NCI-H1694 treated with DMSO at 0.1 percent for 48 hours (cell line): Measurements from ENCODE around the gene ANKK1.

Experiments
- DNase-seq: peaks from one replicate; lab custom pipeline; 2025; lab: John Stamatoyannopoulos, UW

The ANKK1 gene

DNA sequence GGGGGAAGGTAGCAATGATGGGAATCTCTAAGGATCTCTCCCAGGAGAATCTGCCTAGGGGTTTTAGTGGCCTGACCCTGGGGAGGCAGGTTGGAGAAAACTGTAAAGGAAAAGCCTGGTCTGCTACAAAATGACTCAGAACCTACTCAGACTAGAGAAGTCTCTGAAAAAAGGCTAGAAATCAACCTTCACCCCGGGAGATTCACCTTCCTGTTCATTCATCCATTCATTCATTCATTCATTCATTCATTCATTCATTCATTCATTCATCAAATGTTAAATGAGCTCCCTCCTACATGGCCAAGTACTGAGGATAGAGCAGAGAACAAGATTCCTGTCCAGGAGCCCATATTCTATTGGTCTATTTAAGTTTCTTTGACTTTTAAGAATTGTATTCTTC is 8.9 kb upstream of the ANKK1 start:
- no peak for DNase-seq

DNA sequence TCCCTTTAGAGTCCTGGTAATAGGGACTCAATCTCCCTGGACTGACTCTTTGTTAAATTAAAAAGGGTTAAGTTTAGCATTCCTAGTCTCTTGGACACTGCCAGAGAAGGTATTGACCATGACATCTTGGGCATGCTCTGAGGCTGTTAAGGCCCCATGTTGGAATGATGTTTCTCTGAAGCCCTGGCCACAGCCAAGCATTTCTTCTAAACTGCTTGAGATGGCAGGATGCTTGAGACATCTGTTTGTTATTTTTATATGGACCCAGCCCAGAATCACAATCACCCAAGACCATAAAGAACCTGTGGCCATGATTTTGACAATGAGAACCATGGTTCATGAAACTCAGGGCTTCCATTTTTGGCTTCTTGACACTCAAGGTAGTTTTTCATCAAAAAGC is 5.5 kb upstream of the ANKK1 start:
- DNase-seq, result no peak

DNA sequence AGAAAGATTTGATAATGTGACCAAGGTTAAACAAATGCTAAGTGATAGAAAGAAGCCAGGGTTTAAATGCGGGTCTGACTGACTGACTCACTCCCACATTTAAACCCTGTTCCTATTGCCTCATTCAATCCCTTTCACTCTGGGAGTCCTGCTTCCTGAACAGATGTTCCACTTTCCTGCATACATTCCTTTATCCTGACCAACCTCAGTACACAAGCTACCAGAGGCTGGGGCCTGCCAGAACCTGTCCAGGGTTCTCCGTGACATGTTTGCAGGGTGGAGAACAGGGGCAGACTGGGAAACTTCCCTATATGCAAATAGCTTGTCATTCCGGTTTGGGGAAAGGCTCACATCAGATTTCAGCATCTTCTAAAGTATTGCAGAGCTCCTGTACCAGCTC is 3.0 kb upstream of the ANKK1 start:
- DNase-seq, result peak; percentile 26

DNA sequence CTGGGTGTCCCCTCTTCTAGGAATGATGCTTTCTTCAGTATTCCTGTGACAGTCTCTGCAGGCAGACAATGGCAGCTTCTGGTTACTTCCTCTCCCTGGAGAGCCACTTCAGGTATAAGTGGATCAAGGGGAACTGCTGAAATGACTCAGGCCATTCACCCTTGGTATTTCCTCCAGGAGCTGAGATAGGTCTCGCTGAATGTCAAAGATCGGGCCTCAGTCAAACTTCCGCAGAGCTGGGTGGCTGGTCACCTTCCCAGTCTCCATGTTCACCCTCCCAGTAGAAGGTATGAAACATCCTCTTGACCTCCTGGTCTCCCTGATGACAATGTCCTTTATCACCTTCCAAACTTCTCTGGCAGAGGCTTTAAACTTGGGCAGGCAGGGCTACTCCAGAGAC is 1.8 kb upstream of the ANKK1 start:
- no peak for DNase-seq

DNA sequence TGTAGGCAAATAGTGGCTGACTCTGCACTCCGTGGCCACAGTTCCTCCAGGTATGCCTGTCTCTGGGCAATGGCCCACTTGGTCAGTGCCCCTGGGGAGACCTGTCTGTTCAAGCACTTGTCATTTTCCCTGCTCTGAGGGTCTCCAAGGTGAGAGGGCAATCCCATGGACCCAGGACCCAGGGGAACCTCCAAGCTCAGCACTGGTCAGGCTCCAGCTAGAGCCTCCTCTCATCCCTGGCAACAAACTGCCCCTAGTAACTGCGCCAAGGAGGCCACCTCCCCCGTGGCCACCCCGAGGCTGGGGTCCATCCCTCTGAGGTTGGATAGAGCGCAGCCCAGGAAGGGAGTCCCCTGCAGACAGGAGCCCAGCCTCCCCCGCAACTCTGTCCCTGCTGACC is 713 bp upstream of the ANKK1 start:
- no peak for DNase-seq

DNA sequence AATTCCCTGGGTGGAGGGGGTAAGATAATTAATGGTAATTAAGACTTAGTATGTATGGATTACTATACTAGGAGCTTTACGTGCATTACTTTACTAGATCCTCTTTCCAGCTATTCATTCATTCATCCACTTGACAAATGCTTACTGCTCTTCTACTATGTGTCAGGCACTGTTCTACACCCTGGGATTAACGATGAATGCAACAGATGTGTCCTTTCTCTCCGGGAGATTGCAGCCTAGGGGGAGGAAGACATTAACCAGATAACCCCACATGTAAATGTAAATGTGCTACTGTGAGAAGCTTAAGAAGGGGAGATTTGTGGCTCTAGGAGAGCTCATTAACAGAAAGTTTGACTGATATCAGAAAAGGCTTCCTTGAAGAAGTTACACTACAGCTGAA is 1.7 kb downstream of the ANKK1 start:
- DNase-seq, result no peak

DNA sequence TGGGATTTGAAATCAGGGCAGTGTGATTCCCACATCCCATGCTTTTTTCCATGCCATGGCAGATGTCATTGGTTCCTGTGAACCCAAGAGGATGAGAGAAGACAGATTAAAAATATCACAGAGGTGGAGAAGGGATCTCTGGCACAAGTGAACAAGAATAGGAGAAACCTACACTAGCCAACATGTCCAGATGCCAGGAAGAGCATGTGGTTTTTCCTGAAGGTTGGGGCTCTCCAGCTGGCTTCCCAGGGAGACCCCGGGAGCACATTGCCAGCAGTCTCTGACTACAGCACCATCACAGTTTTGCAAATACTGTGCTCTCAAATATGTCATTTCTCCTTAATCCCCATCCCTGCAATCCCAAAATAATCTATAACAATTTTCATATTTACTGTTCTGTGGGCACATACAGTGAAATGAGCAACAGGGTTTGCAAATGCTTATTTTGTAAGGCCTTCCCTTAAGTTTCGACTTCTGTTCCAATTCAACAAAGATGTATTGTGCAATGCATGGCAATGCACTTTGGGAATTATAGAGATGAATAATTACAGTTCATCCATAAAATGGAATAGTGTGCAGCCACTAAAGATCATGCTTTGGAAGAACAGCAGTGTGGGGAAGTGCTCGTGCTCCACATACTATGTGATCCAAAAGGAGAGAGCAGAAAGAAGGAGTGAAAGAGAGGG is 4.8 kb downstream of the ANKK1 start:
- peak; percentile 4 for DNase-seq

DNA sequence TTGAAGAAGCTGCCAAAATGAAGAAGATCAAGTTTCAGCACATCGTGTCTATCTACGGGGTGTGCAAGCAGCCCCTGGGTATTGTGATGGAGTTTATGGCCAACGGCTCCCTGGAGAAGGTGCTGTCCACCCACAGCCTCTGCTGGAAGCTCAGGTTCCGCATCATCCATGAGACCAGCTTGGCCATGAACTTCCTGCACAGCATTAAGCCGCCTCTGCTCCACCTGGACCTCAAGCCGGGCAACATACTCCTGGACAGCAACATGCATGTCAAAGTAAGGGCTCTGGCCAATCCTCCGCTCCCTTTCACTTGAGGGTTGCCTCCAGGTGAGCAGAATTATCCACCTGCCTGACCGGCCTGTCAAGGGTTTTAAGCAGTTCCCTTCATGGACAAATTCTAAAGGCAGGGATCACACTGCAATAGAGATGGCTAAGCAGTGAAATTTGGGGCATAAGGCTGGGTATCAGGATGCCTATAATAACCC is 6.0 kb downstream of the ANKK1 start:
- no peak for DNase-seq

DNA sequence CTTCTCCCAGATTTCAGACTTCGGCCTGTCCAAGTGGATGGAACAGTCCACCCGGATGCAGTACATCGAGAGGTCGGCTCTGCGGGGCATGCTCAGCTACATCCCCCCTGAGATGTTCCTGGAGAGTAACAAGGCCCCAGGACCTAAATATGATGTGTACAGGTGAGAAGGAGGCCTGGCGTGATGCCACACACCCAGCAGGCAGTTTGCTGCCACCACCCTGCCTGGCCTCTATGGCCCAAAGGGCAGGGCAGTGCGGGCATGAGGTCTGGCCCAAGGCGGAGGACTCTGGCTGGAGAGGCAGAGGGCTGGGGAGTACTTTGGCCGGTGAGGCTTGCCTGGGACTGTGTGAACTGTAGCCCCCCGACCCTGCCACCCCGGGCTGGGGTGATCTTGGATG is 7.3 kb downstream of the ANKK1 start:
- no peak for DNase-seq

DNA sequence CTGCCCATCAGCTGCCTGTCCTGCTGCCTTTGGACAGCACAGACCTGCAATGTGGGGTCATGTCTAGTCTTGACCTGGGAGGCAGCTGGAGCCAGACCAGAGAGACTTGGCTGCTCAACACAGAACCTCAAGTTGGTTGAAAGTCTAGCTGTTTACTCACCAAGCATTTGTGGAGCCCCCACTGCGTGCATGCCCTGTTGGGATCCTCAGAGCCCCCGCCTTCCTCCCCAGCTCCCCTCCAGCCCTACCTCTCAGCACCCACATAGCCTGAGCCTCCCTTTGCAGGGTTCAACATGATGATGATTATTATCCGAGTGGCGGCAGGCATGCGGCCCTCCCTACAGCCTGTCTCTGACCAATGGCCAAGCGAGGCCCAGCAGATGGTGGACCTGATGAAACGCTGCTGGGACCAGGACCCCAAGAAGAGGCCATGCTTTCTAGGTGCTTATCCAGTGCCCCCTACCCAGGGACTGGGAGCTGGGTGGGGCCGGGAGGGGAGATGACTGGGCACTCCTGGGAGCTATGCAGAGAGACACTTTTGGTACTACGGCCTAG is 8.3 kb downstream of the ANKK1 start:
- no peak for DNase-seq

DNA sequence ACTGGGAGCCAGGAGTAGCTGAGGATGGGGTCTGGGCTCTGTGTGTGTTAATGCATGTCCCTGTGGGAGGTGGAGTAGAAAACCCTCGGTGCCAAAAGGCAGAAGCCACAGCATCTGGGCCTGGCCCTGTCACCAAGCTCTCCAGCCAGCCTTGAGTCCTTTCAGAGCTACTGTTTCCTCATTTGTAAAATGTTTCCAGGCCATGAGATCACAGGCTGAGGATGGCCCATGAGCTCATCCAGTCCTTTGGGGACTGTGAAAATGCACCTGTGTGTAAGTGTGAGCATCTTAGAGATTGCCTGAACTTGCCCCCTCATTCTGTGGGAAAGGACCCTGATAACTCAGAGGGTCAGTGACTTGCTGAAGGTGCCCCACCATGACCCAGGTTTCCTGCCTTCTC is 9.1 kb downstream of the ANKK1 start:
- no peak for DNase-seq

DNA sequence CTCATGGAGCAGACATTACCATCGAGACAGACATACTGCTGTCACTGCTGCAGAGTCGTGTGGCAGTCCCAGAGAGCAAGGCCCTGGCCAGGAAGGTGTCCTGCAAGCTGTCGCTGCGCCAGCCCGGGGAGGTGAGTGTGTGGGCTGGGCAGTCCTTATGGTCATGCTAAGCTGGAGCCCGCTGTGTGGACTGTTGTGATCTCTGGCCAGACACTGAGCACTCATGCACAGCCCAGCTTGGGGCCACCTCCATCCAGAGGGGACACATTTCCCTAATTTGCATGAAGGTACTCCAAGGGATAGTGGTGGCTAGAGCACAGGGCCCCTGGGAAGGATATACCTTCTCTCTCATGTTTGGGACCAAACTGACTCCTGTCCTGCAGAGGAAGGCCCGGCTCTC is 9.6 kb downstream of the ANKK1 start:
- DNase-seq, result no peak

DNA sequence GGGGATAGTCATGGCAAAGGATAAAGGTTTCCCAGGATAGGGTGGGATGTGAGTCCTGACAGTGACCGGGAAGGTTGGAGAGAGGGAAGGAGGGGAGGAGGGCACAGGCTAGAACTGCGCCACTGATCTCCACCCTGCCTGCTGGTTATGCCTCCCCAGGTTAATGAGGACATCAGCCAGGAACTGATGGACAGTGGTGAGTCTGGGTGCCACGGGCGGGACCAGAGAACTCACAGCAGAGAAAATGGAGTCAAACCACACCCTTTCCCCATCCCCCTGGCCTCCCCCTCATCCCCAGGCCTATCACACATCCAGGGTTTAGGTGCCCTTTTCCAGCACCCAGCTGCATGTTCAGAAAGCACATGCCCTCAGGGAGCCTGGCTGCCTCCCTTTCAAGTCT is 10.2 kb downstream of the ANKK1 start:
- no peak for DNase-seq

DNA sequence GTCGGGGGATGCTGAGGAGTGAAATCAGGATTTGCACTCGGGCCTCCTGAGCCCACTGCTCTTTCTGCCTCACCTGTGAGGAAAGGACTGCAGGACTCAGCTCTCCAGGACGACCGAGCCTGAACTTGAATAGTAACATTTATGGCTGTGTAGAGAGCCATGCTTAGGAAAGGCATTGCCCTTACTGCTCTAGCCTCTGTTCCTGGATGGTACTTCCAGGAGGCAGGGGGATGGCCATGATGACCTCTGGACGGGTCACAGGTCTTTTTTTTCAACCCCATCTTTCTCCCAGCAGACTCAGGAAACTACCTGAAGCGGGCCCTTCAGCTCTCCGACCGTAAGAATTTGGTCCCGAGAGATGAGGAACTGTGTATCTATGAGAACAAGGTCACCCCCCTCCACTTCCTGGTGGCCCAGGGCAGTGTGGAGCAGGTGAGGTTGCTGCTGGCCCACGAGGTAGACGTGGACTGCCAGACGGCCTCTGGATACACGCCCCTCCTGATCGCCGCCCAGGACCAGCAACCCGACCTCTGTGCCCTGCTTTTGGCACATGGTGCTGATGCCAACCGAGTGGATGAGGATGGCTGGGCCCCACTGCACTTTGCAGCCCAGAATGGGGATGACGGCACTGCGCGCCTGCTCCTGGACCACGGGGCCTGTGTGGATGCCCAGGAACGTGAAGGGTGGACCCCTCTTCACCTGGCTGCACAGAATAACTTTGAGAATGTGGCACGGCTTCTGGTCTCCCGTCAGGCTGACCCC is 11.3 kb downstream of the ANKK1 start:
- DNase-seq, result no peak

DNA sequence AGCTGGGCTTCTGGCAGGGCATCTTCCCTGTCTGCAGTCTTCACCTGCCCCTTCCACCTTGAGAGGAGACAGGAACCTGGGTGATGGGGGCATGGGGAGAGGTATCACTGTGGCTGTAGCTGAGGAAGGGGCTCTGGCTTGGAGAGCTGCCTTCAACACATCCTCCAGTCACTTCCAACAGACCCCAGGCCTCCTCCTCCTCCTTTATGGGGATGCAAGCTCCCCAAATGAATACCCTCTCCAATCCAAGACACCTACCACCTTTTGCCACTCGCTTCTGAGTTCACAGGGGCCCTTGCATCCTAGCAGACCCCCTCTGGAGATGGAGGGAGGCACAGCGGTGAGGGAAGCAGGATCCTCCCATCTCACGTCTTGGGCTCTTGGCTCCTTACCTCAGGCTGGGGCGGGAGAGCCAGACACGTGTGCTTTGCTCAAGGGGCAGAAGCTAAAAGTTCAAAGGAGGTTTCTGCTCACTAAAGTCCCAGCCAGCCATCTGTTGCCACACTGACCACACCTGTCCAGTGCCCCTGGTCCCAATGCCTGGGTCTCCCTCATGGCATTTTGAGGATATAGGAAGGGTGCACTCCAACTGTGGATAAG is 13.2 kb downstream of the ANKK1 start:
- DNase-seq, result no peak

DNA sequence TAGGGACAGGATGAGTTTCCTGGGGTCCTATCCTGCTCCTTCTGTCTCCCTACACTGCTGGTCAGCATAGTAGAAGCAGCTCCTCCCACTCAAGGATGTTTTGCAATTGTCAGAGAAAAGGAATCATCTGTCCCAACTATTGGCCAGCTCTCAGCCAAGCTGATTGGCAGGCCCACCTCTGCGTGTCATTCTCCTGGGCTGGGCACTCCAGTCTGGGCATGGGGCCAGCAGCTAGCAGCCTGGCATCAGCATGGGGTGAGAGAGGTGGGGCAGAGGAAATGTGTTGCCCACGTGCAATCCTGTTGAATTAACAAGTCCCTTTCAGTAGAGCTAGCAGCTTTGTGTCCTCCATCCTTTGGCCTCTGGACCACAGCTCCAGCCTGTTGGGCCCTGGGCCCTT is 14.1 kb downstream of the ANKK1 start:
- peak; percentile 57 for DNase-seq

DNA sequence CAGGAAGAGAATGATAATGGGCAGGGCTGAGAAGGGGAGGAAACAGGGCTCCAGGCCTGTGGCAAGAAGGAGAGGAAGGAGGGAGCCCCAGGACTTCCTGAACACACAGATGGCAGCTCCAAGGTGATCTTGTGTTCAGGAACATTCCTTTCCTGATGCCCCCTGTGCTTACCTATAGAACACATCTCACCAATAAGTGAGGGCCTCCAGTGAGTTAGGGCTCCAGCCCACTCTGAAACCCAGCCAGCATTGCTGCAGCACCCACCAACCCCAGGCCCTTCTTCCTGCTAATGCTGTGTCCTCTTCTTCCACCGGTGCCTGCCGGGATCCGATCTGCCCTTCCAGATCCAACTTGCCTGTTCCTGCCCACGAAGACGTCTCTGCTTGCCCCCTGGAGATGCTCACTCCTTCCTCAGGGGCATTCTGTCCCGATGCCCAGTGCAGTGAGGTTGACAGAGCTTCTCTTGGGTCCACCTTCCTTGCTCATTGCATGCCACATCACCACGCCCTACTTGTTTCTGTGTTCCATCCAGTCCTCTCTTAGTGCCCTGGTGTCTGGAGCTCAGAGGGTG is 17.4 kb downstream of the ANKK1 start:
- DNase-seq, result no peak

DNA sequence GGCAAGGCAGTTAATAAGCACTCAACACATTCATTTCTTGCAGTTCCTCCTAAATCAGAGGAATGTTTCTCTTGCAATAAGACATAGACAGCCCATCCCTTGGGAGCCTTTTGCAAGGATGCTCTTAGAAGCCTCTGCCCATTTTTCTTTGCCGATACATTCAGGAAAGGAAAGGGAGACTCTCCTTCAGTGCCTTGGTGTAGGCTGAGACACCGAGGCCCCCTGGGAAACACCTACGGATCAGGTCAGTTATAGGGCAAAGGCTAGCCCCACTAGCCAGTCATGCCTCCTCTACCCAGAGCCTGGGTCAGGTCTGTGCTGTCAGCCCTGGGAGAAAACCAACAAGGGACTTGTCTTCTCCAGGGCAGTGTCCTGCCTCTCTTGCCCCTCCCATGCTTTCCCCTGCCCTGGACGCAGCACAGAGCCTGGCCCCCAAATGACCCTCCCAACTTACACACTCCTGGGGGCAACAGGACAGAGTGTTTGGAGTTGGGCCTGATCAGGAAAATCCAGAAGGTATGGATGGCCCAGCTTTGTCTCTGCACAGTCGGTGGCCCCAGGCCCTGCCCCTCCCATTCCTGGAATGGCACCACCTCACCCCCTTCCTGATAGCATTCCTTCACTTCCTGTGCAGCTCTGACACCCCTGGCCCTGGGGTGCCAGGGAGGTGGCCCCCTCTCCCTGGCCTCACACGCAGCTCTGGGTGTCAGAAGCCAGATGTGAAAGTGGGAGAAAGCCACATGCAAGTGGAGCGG is 18.3 kb downstream of the ANKK1 start:
- no peak for DNase-seq

DNA sequence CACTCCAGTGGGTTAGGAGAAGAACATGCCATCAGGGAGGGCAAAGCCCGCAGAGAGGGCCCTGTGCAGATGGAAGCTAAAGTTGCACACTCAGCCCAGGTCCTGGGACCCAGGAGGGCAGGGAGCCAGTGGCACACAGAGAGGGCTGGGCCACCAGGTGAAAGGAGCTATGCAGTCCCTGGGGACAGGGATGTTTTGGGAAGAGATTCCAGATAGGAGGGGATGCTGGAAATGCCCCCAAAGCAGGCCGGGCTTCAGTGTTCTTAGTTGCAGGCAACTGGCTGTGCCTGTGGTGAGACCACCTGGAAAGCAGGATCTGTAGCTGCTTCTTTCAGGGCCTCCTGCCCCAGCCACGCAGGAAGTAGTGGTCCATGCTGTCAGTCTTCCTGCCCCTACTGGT is 19.6 kb downstream of the ANKK1 start:
- no peak for DNase-seq

DNA sequence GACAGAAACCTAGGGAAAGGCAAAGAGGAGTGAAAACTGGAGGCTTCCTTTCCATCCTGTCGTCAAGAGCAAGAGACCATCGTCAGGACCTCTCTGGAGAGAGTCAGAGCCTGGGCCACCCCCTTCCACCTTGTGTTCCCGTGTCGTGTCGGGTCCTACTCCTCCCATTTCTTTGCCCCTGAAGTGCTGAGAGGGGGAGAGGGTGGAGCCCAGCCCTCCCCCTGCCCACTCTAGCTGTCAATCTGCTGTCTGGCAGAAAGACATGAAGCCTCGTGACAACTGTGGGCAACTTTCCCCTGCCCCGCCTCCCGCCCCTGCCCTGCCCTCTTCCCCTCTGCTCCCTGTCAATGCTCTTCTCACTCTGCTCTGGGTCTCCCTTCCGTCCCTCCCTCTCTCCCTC is 20.6 kb downstream of the ANKK1 start:
- DNase-seq, result no peak

DNA sequence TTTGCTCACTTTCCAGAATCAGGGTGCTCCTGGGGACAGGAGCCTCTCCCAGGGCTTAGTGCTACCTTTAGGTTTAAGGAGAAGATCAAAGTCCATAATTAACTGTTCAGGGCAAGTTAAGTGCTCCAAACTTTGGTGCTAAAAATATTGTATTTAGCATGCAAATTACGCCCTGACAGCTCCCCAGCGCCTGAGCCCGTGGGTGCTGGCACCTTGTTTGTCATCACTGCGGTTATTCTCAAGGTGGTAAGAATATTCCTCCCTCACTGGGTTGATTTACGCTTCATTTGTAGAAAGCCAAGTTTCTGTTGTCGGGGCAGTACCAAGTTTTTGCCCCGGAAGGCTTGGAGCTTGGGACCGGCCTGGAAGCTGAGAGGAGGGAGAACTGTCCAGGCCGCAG is 21.3 kb downstream of the ANKK1 start:
- DNase-seq, result no peak

DNA sequence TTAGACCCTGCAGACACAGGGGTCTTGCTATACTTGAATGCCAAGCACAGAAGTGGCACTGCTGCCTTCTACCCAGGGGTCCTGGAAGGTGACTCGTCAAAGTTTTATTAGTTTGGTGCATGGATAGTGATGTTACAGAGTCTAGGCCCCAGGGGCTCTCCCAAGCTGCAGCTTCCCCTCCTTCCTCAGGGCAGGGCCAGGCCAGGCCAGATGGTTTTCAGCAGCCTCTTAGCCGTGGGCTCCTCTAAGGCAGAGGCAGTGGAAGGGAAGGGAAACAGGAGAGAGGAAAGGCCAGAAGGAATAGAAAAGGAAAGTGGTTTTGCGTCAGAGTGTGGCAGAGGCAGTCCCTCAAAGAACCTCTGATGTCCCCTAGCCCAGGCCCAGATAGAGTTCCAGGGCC is 21.9 kb downstream of the ANKK1 start:
- DNase-seq, result no peak
